ELF-1 (cell line): ENCODE results near the gene GFI1B.
"Not testable (repeated sequence)": the region's sequence is repeated elsewhere in the genome, so short reads cannot be mapped to it uniquely, and the experiment has no call there.

Experiments used
- DNase-seq: peaks from one replicate; pipeline ENCODE4 v3.0.0-alpha.2; 2016; ENCODE audit warnings: low read depth, low spot score

GFI1B gene

DNA sequence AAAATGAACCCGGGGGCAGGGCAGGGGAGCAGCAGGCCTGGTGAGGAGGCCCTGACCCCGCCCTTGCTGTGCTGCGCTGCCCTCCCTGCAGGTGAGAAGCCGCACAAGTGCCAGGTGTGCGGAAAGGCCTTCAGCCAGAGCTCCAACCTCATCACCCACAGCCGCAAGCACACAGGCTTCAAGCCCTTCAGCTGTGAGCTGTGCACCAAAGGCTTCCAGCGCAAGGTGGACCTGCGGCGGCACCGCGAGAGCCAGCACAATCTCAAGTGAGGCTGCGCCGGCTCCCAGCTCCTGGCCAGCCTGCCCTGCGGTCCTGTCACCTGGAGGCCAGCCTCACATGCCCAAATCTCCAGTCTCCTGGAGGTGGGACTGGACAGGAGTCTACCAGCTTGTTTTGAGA, 12.3 kb downstream of the GFI1B start:
- DNase-seq = no peak

DNA sequence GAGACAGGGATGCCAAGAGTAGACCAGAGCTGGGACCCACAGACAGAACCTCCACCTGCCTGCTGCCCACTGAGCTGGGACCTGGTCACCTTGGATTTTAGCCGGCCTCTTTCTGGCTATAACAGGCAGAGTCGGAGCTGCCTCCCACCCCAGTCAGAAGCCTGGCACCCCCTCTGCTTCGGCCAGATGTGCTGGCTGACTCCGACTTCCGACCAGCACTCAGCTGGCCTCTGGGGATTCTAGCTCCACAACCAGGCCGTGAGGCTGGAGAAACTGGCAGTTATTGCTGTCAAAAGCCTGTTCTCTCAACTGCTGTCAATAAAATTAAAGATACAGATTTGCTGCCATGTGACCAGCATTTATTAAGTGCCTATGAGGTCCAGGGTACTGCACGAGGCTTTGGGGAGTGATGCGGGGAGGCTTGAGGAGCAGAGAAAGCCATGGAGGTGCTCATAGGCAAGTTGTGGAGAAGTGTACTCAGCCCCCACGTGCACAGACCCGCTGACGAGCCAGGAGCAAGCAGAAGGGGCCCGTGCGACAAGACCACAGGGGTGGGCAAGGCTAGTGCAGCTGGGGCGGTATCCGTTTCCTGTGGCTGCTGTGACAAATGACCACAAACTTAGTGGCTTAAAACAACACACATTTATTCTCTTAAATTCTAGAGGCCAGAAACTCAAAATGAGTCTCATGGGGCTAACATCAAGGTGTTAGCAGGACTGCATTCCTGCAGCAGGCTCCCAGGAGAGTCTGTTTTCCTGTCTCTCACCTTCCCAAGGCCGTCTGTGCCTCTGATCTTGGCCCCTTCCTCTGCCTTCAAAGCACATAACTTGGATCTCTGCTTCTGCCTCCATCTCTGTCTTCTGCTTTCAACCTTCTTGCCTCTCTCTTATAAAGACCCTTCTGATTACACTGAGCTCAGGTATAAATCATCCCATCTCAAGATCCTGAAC, 13.1 kb downstream of the GFI1B start:
- DNase-seq = no peak

DNA sequence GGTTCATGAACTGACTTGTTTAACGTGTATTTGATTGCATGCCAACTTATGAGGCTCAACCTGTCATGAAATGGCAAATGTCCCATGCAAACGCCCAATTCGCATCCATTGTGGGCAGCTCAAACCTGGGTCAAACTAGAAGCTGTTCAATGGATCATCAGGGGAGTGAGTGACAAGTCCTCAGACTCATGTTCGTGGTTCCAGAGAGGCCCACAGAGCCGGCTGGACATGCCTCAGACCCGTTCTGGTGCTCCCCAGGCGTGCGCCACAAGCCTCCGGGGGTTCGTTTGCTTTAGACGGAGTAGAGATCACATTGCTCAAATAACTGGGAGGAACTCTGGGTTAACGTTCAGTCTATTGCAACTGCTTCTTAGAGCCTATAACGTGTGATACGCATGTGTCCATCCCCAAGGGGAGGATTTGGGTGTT, 15.0 kb downstream of the GFI1B start:
- no peak for DNase-seq

DNA sequence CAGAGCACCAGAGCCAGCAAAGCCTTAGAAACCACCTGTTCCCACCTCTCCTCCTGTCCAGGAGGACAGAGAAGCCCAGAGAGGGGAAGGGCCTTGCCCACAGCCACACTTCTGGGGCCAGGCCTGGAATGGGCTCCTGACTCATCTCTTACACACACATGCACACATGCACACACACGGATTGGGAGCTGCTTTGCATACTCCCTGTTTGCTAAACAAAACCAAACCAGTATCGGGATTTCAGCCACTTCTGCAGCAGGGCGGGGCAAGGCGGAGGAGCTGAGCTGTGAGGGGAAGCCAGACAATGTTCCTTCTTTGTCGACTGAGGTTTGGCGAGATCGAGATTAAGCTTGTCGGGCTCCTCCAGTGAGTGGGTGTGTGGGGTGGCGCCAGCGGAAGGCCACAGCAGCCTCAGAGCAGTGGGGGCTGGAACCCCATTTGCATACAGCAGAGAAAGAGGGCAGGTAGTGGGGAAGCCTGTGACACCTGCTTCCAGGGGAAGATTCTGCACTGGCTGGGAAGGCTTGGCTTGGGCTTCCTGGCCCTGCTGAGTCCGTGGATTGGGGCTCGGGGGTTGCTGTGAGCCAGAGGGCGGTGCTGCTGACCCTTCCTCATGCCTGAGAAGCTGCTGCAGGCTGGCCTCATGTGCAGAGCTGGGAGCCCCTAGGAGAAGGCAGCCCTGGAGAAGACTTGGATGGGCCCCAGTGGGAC, 16.1 kb downstream of the GFI1B start:
- DNase-seq = peak; percentile 36

DNA sequence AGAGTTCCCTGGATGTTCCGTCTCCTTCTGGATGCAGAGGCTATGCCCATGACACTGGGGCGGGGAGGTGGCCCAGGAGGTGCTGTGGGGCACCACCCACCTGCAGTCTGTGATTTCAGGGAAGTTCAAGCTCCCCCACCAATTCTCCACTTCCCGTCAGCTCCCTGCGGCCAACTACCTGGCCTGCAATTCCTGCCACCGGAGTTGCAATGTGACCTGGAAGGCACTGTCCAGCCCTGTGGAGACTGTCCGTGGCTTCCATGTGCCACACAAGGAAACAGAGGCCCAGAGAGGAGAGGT, 16.6 kb downstream of the GFI1B start:
- no peak for DNase-seq

DNA sequence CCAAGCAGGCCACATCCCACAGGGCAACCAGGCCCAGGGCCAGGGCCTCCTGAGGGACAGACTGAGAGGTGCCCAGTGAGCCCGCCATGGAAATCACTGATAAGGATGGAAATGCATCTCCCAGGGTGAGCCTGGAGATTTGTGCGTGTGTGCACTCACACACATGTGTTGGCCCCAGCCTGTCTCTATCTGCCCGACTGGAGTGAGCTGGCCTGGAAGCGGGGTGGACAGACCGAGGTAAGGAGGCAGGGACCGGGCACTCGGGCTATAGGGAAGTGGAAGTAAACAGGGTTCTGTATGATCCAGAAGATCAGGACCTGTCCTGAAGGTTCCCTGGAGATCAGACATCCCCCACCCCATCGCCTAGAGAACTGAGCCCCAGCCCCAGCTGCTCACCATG, 17.4 kb downstream of the GFI1B start:
- no peak for DNase-seq

DNA sequence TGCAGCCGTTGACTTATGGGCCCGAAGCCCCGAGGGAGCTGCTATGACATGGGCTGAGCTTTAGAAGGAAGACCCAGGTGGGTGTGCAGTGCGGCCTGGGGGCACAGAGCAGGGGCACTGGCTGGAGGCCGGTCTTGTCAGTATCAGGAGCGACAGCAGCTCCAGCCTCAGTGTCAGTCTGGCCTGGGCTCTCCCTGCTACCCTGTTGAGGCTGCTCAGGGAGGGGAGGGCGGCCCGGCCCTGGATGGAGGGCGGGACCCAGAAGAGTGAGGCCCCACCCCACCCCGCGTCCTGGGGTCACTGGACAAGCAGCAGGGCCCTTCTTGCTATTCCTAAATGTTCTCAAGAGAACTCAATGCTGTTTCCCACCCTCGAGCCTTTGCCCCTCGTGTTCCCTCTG, 18.0 kb downstream of the GFI1B start:
- DNase-seq = no peak

DNA sequence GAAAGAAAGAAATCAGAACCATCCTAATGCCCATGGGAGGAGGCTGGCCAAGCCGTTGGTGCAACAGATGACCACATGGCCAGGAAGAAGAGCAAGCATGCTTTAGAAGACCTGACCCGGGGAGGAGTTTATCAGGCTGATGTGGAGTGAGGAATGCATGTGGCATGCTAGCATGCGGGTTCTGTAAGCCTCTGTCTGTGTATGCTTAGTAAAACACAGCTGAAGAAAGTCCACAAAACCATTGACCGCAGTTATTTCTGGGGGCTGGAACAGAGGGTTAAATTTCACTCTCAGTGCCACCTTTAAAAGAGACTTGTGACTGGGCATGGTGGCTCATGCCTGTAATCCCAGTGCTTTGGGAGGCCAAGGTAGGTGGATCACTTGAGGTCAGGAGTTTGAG, 19.1 kb downstream of the GFI1B start:
- DNase-seq = no peak

DNA sequence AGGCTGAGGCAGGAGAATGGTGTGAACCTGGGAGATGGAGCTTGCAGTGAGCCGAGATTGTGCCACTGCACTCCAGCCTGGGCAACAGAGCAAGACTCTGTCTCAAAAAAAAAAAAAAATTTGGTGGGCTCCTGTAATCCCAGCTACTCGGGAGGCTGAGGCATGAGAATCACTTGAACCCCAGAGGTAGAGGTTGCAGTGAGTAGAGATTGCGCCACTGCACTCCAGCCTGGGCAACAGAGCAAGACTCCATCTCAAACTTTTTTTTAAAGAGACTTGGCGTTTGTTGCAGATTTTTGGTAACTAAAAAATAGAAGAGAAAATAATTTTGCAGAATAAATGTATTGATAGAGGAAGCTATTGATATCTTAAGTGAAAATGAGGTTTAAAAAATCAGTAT, 19.7 kb downstream of the GFI1B start:
- not testable (repeated sequence) for DNase-seq

DNA sequence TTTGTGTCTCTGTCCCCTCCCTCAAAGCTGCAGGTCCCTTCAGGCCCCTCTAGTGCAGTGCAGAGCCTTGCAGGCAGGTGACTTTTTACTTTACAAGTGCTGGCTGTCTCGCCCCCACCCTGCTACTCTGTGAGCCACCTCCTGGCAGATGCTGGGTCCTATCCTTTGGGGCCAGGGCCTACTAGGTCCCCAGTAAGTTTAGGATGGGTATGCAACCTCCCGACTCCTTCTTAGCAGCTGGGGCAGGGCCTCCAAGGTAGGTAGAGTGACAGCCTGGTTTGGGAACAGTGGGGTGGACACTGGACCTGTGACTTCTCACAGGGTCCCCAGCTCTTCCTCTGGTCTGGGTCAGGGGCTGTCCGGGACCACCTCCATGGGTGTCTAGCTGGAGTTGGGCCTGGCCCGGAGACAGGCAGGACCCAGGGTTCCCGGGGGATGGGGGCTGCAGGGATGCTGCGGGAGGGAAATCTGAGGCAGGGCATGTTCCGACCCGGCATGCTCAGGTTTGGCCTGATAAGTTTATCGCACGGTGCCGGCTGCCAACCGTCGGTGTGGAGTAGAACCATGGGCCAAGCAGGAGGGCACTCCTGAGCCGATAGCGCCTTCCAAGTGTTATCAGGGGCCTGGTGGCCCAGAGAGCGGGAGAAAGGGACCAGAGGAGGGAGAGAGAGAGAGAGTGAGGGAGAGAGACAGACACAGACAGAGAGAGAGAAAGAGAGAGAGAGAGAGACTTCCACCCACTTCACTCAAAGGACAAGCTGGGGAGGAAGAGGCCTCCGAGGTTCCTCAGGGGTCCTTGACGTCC, 20.5 kb downstream of the GFI1B start:
- no peak for DNase-seq

DNA sequence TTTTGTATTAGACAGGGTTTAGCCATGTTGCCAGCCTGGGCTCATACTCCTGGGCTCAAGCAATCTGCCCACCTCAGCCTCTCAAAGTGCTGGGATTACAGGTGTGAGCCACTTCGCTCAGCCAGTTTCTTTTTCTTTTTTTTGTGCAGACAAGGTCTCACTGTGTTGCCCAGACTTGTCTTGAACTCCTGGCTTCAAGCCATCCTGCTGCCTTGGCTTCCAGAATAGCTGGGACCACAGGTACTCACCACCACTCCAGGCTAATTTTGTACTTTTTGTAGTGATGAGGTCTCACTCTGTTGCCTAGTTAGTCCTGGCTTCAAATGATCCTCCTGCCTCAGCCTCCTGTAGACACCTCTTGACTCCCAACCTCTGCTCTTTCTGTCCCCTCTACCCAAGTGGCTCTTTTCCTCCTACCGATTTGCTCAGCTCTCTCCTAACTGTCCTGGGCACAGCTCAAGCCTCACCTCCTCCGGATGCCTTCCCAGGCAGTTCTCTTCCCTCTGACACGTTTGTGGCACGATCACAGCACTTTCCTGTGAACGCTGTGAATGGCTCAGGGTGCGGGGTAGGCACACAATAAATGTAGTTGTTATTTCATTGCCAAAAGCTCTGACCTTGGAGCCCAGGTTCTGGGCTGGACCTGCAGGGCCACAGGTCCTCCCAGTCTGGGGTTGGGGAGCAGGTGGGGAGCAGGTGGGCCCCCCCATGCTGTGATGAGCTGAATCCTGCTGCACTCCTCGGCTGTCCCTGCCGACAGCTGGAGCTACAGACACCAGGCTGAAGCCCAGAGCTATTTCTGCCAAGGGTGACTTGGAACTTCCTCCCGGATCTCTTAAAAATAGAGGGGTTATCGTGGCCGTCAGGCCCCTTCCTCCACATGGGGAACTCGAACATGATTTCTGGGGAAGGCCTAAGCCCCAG, 23.9 kb downstream of the GFI1B start:
- DNase-seq = no peak

DNA sequence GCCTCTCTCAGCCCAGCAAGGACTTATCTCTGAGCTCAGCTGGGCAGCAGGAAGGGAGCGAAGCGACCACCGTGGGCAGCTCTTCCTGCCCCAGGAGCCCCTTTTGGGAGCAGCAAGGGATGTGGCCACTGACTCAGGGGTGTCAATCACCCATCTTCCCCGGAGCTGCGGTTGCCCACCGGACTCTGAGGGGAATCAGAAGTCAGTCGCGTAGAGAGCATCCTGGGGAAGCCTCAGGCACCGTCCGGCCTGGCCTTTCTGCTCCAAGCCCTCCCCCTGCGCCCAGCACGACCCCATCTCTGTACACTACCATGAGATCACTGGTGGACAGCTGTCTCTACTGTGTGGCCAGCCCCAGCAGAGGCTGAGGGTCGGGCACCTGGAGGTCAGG, 24.6 kb downstream of the GFI1B start:
- no peak for DNase-seq

DNA sequence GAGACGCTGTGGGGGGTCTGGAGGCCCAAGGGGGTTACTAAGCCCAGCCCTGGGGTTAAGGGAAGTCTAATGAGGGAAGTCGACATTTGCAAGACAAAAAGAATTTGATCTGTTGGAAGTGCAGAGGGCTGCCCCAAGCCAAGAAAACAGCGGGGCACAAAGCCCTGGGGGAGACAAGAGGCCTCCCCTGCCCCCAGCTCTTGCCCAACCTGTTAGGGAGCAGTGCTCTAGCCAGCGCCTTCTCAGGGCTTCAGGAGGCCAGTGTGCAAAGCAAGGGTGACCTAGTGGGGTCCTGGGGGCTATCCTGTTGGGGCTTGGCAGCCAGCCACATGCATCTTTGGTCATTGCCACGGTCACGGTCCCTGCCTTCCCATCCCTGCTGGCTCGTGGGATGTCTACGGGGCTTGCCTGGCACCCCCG, 25.2 kb downstream of the GFI1B start:
- DNase-seq = peak; percentile 91

DNA sequence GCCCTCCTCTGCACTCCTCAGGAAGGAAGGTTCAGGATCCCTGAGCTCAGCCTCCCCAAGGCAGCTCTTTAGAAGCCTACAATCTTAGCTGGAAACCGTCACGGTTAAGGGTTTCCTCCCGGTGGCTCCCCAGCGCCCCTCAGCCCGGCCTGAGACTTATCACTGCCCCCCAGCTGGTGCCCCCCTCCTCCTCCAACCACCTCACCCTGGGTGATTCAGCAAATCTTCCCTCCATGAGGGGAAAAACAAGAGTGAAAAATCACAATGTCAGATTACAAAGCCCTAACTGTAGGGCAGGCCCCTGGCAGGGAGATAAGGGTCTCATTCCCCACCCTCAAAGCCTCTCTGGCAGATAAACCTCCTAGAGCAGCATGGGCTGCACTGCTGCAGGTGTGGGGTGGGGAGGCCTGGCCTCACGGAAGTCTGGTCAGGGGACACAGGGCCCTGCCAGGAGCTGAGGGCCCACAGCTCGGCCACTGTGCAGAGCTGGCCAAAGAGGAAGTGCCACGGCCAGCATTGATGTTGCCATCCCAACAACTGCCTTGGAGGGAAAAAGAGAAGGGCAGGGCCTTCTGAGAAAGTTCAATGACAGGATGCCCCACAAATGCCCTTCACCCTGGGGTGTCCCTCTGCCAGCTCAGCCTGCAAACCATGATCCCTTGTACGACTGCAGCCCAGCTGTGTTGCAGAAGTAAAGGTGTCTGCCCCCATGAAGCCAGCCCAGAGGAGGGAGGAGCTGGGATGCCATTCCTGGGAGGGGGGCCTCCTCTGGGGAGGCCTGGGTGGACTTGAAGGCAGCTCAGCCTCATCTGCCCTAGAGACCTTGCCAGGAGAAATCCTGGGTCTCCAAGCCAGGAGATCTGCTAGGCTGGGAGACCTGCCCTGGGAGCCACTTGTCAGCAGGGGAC, 25.9 kb downstream of the GFI1B start:
- DNase-seq = no peak

DNA sequence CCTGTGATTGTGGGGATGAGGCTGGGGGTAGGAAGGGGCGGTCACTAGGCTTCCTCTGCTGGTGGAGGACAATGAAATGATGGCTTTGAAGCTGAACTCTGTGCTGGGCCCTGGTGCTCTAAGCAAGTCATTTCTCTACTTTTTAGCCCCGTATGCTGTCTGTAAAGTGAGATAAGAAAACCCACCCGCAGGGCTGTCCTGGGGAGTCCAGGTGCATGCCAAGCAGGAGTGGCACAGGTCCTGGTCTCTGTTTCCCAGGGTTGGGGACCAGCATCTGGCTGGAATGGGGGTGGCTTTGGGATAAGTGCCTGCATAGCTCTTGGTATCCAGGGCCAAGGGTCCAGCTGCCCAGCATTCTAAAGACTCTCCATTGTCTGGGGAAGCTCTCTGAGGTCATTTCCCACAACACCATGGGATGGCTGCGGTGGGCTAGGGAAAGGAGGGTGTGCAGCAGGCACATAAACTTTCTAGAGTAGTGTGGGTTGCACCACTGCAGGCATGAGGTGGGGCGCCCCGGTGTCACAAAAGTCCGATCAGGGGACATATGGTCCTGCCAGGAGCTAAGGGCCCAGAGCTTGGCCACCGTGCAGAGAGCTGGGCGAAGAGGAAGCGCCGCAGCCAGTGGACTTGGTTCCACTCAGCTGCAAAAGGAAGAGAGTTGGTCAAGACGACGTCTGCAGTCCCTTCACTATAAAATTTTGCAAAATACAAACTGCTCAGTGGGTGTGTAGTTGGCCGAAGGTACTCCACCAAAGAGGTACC, 26.7 kb downstream of the GFI1B start:
- no peak for DNase-seq

DNA sequence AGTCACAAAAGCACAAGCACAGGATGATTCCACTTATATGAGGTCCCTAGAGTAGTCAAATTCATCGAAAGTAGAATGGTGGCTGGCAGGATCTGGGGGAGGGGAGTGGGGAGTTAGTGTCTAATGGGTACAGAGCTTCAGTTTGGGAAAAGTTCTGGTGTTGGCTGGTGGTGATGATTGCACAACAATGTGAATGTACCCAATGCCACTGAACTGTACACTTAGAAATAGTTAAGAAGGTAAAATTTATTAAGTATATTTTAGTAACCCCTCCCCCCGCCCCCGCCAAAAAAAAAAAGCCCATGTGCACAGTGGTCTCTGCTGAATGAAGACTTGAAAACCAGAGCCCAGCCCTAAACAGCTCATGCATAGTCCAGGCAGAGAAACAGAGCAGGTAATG, 27.5 kb downstream of the GFI1B start:
- no peak for DNase-seq

DNA sequence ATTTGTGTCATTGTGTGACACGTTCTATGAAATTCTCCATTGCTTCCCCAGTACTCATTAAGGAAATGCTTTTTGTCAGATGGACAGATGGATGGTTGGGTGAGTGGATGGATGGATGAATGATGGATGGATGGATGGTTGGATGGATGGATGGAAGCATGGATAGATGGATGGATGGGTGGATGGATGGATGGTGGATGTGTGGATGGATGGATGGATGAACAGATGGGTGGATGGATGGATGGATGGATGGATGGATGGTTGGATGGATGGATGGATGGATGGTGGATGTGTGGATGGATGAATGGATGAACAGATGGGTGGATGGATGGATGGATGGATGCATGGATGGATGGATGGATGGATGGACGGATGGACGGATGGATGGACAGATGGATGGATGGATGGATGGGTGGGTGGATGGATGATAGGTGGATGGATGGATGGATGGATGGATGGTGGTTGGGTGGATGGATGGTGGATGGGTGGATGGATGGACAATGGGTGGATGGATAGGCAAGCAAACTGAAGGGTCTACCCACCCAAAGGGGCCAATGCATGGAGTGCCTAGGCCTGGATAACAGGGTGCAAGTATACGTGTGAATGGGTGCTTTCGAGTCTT, 28.3 kb downstream of the GFI1B start:
- no peak for DNase-seq

DNA sequence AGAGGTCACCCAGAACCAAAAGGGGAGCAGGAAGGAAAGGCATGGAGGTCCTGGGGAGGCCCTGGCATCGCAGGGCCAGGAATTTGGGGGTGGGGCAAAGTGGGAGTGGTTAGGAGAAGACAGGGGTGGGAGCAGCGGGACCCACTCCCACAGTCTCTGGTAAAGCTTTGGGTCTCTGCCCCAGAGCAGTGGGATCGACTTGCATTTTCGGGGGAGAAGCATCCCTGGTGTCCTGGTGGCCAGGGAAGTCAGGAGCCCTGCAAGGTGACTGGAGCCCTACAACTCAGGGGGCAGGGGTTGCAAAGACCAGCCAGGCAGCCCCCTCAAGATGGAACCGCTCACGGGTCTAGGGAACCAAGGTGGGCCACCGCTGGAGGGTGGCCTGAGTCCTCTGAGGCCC, 29.9 kb downstream of the GFI1B start:
- DNase-seq = no peak

DNA sequence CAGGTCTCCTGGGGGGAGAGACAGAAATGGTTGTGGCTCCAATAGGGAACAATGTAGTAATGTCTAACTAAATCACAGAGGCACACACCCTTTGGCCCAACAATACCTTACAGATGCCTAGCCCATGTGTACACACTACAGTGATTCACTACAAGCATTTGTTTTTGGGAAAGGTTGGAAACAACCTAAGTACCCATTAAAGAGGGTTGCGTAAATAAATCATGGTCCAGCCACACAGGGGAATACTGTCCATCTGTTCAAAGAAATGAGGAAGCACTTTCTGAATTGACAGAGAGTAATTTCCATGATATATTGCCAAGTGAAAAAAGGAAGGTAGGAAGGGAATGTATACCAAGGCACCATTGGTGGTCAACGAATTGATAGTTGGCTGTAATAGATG, 30.3 kb downstream of the GFI1B start:
- no peak for DNase-seq
